MG63 (cell line): ENCODE results near the gene DHCR24. TPM values are rescaled to one million over a fixed set of nuclear protein-coding genes. Genes with fewer than 3 reads are reported as not detected.
"Not testable (repeated sequence)": the region's sequence is repeated elsewhere in the genome, so short reads cannot be mapped to it uniquely, and the experiment has no call there.

ENCODE experiments used
- DNase-seq: peaks from one replicate; pipeline ENCODE4 v3.0.0-alpha.2; 2020
- H3K27me3 ChIP-seq: fragments of 250-450 bp; sonication (Bioruptor Pico); 2 replicates; pipeline ENCODE4 v1.5.1; 2020; ENCODE audit warnings: mild to moderate bottlenecking, moderate library complexity
- H3K36me3 ChIP-seq: fragments of 250-450 bp; sonication (Bioruptor Pico); 2 replicates; pipeline ENCODE4 v1.5.1; 2020; ENCODE audit warnings: mild to moderate bottlenecking, moderate library complexity
- H3K4me3 ChIP-seq: fragments of 250-450 bp; sonication (Bioruptor Pico); 2 replicates; pipeline ENCODE4 v1.5.1; 2020; ENCODE audit warnings: mild to moderate bottlenecking, moderate library complexity
- H3K9me3 ChIP-seq: fragments of 250-450 bp; sonication (Bioruptor Pico); 2 replicates; pipeline ENCODE4 v1.5.1; 2020; ENCODE audit warnings: mild to moderate bottlenecking, moderate library complexity
- total RNA-seq: library from RNA; depleted of rRNA; stranded (reverse); fragments of >200 nt; shearing (Covaris generic); gene quantifications from 2 replicates; pipeline ENCODE4 v1.2.3, GENCODE V29; 2014; ENCODE audit warnings: low replicate concordance; rRNA removed

The DHCR24 gene
- total RNA-seq, result 165 and 174 TPM in 2 replicates

- H3K36me3 ChIP-seq, result peaks cover 39% of the 10 kb centered on the region
- peak within 1 kb of the TSS; percentile 97 for H3K4me3 ChIP-seq
- no peaks in the 10 kb centered on the region for H3K27me3 ChIP-seq
- no peaks in the 10 kb centered on the region for H3K9me3 ChIP-seq
- peak; percentile 92 for DNase-seq
Observed at GRCh38 chr1:54886724-54887664, at the start of gene DHCR24. Gene DHCR24 (minus strand): TSS chr1:54887195. CDS start chr1:54887119, 76 bp downstream.

- Histone ChIP-seq H3K9me3 (peaks cover 10% of the 10 kb centered on the region), H3K4me3 (no peak overlapping the region), H3K36me3 (no peaks in the 10 kb centered on the region), H3K27me3 (no peaks in the 10 kb centered on the region)
- DNase-seq, result no peak
Observed at GRCh38 chr1:54936791-54937190, 49.8 kb upstream of the DHCR24 start.

GRCh38 chr1:54934869-54935268 is 47.9 kb upstream of the DHCR24 start:
- H3K4me3 ChIP-seq, result no peak overlapping the region
- H3K27me3 ChIP-seq, result no peaks in the 10 kb centered on the region
- no peaks in the 10 kb centered on the region for H3K36me3 ChIP-seq
- peaks cover 10% of the 10 kb centered on the region for H3K9me3 ChIP-seq
- DNase-seq, result no peak

GRCh38 chr1:54934081-54934480 is 47.1 kb upstream of the DHCR24 start:
- H3K36me3 ChIP-seq, DNase-seq, H3K4me3 ChIP-seq, H3K27me3 ChIP-seq, H3K9me3 ChIP-seq: not testable (repeated sequence)

- no peak overlapping the region for H3K4me3 ChIP-seq
- H3K27me3 ChIP-seq, result no peaks in the 10 kb centered on the region
- H3K9me3 ChIP-seq, result peaks cover 8% of the 10 kb centered on the region
- no peak for DNase-seq
- no peaks in the 10 kb centered on the region for H3K36me3 ChIP-seq
Observed at GRCh38 chr1:54931275-54931840, 44.4 kb upstream of the DHCR24 start.

GRCh38 chr1:54929700-54930099 is 42.7 kb upstream of the DHCR24 start:
- Histone ChIP-seq H3K9me3 (peaks cover 8% of the 10 kb centered on the region), H3K36me3 (no peaks in the 10 kb centered on the region), H3K4me3 (no peak overlapping the region), H3K27me3 (no peaks in the 10 kb centered on the region)
- no peak for DNase-seq

GRCh38 chr1:54928327-54928726 is 41.3 kb upstream of the DHCR24 start:
- DNase-seq, result no peak
- Histone ChIP-seq H3K4me3 (no peak overlapping the region), H3K27me3 (no peaks in the 10 kb centered on the region), H3K9me3 (no peaks in the 10 kb centered on the region; the same call in 1 of the 2 replicates), H3K36me3 (no peaks in the 10 kb centered on the region)

- H3K36me3 ChIP-seq, result no peaks in the 10 kb centered on the region
- no peak overlapping the region for H3K4me3 ChIP-seq
- H3K9me3 ChIP-seq, result no peaks in the 10 kb centered on the region
- DNase-seq, result peak; percentile 23
- H3K27me3 ChIP-seq, result no peaks in the 10 kb centered on the region
Observed at GRCh38 chr1:54927472-54928240, 40.7 kb upstream of the DHCR24 start.

GRCh38 chr1:54926970-54927369 is 40.0 kb upstream of the DHCR24 start:
- no peaks in the 10 kb centered on the region for H3K9me3 ChIP-seq
- H3K4me3 ChIP-seq, result no peak overlapping the region
- H3K36me3 ChIP-seq, result no peaks in the 10 kb centered on the region
- peak; percentile 35 for DNase-seq
- no peaks in the 10 kb centered on the region for H3K27me3 ChIP-seq

- Histone ChIP-seq H3K9me3 (no peaks in the 10 kb centered on the region), H3K4me3 (no peak overlapping the region), H3K27me3 (no peaks in the 10 kb centered on the region), H3K36me3 (no peaks in the 10 kb centered on the region)
- peak; percentile 74 for DNase-seq
Observed at GRCh38 chr1:54922921-54923421, 36.0 kb upstream of the DHCR24 start.

GRCh38 chr1:54922040-54922761 is 35.2 kb upstream of the DHCR24 start:
- DNase-seq, result no peak
- H3K4me3 ChIP-seq, result no peak overlapping the region
- no peaks in the 10 kb centered on the region for H3K27me3 ChIP-seq
- no peaks in the 10 kb centered on the region for H3K9me3 ChIP-seq
- H3K36me3 ChIP-seq, result no peaks in the 10 kb centered on the region

GRCh38 chr1:54919367-54920359 is 32.7 kb upstream of the DHCR24 start:
- H3K9me3 ChIP-seq, result no peaks in the 10 kb centered on the region
- H3K27me3 ChIP-seq, result no peaks in the 10 kb centered on the region
- H3K36me3 ChIP-seq, result no peaks in the 10 kb centered on the region
- DNase-seq, result no peak
- no peak overlapping the region for H3K4me3 ChIP-seq

GRCh38 chr1:54911076-54911475 is 24.1 kb upstream of the DHCR24 start:
- DNase-seq, H3K27me3 ChIP-seq, H3K9me3 ChIP-seq, H3K36me3 ChIP-seq, H3K4me3 ChIP-seq: not testable (repeated sequence)

GRCh38 chr1:54906586-54906985 is 19.6 kb upstream of the DHCR24 start:
- no peak for DNase-seq
- Histone ChIP-seq H3K9me3 (no peaks in the 10 kb centered on the region), H3K36me3 (no peaks in the 10 kb centered on the region), H3K4me3 (no peak overlapping the region), H3K27me3 (no peaks in the 10 kb centered on the region)

GRCh38 chr1:54904476-54905048 is 17.6 kb upstream of the DHCR24 start:
- Histone ChIP-seq H3K27me3 (no peaks in the 10 kb centered on the region), H3K4me3 (no peak overlapping the region), H3K36me3 (no peaks in the 10 kb centered on the region), H3K9me3 (no peaks in the 10 kb centered on the region)
- DNase-seq, result peak; percentile 70
